Endothelial cell of umbilical vein (primary cell): ENCODE measurements around the gene AOC2. TPM values are rescaled to one million over a fixed set of nuclear protein-coding genes. Genes with fewer than 3 reads are reported as not detected.
"Not testable (repeated sequence)": the region's sequence is repeated elsewhere in the genome, so short reads cannot be mapped to it uniquely, and the experiment has no call there.

Experiments used
- BruUV-seq: library from RNA; stranded (reverse); fragments of 400-500 nt; replicated peaks from 2 replicates; lab custom pipeline; 2021; lab: Mats Ljungman, UMichigan
- CTCF ChIA-PET: fragments of 300-600, 350-600 bp; sonication (Branson Sonifier 250); formaldehyde crosslinking; loops from one replicate; lab custom pipeline; 2021; ENCODE audit warnings: antibody characterized with exemption, inconsistent platforms; lab: Charles Lee
- POLR2A ChIA-PET: fragments of 300-600, 350-600 bp; sonication (Branson Sonifier 250); formaldehyde crosslinking; loops from one replicate; lab custom pipeline; 2021; ENCODE audit warnings: antibody characterized with exemption, inconsistent platforms; lab: Charles Lee
- DNase-seq: peaks from one replicate; pipeline ENCODE4 v3.0.0-alpha.2; 2011; ENCODE audit warnings: low read depth, low spot score
- FAIRE-seq: peaks from 2 replicates; lab custom pipeline; 2011; peaks lifted over from hg19 to GRCh38; lab: Jason Lieb, UNC
- H2AFZ ChIP-seq: 2 replicates; pipeline ENCODE4 v1.6.0; 2012; ENCODE audit warnings: low read depth, low read length, control low read depth, inconsistent platforms
- H3K27ac ChIP-seq: 2 replicates; pipeline ENCODE4 v1.5.1; 2011; ENCODE audit warnings: low read depth, mild to moderate bottlenecking, control low read depth, low read length, moderate library complexity; ENCODE audit not compliant: insufficient read depth
- H3K27me3 ChIP-seq, 2 experiments: 2 replicates each; pipeline versions ENCODE4 v1.6.0 to v1.6.1; 2011; ENCODE audit warnings: low read length in 2 of 2, mixed read lengths in 1 of 2; ENCODE audit not compliant: control insufficient read depth in 2 of 2, insufficient read depth in 2 of 2
- H3K36me3 ChIP-seq, 2 experiments: 2 replicates in 1 of 2; 3 replicates in 1 of 2; pipeline ENCODE4 v1.5.1; 2011; ENCODE audit warnings: low read length in 2 of 2, mild to moderate bottlenecking in 1 of 2, moderate library complexity in 1 of 2; ENCODE audit not compliant: control insufficient read depth in 2 of 2, insufficient read depth in 2 of 2; ENCODE audit errors: extremely low read depth in 1 of 2
- H3K4me1 ChIP-seq: 3 replicates; pipeline ENCODE4 v1.5.1; 2011; ENCODE audit warnings: mild to moderate bottlenecking, low read length; ENCODE audit not compliant: control insufficient read depth, insufficient read depth; ENCODE audit errors: extremely low read depth
- H3K4me2 ChIP-seq: 2 replicates; pipeline ENCODE4 v1.6.1; 2011; ENCODE audit warnings: low read length, control low read depth, mixed read lengths; ENCODE audit not compliant: insufficient read depth
- H3K4me3 ChIP-seq, 3 experiments: fragments of 200-600 bp in 1 of 3; sonication (generic), shearing (Covaris generic) in 1 of 3; replicated peaks in 1 of 3; 2 replicates each; pipeline ENCODE4 v1.5.1; 2011 to 2016; ENCODE audit warnings: control low read depth in 3 of 3, low read length in 3 of 3, mild to moderate bottlenecking in 2 of 3, inconsistent platforms in 1 of 3, low read depth in 1 of 3, moderate library complexity in 1 of 3; ENCODE audit not compliant: insufficient read depth in 1 of 3
- H3K79me2 ChIP-seq: 2 replicates; pipeline ENCODE4 v1.6.0; 2012; ENCODE audit warnings: low read length, inconsistent platforms; ENCODE audit not compliant: control insufficient read depth, insufficient read depth
- H3K9ac ChIP-seq: replicated peaks from 2 replicates; pipeline ENCODE3; 2011; ENCODE audit warnings: low read length, control low read depth; ENCODE audit not compliant: insufficient read depth; ENCODE audit errors: extremely low read depth
- H3K9me1 ChIP-seq: replicated peaks from 3 replicates; pipeline ENCODE4 v1.6.0; 2011; ENCODE audit warnings: mild to moderate bottlenecking, low read length; ENCODE audit not compliant: control insufficient read depth, insufficient read depth; ENCODE audit errors: extremely low read depth
- H3K9me3 ChIP-seq: replicated peaks from 2 replicates; pipeline ENCODE4 v1.5.1; 2012; ENCODE audit warnings: low read length, inconsistent platforms; ENCODE audit not compliant: control insufficient read depth, insufficient read depth
- H4K20me1 ChIP-seq: replicated peaks from 2 replicates; pipeline ENCODE3; 2011; ENCODE audit warnings: mild to moderate bottlenecking, low read length; ENCODE audit not compliant: control insufficient read depth, insufficient read depth; ENCODE audit errors: extremely low read depth
- EZH2 ChIP-seq: IDR thresholded peaks from 2 replicates; pipeline ENCODE4 v1.6.1; 2012; ENCODE audit warnings: borderline replicate concordance, low read depth, mild to moderate bottlenecking, moderate library complexity, low read length, inconsistent platforms; ENCODE audit not compliant: severe bottlenecking
- JUN ChIP-seq: IDR thresholded peaks from 2 replicates; pipeline ENCODE4 v1.6.1; 2011; ENCODE audit warnings: borderline replicate concordance, low read depth; ENCODE audit not compliant: insufficient read length, insufficient read depth
- MYC ChIP-seq: IDR thresholded peaks from one replicate; pipeline ENCODE4 v1.6.1; 2011; ENCODE audit warnings: mild to moderate bottlenecking, low read depth, low read length
- POLR2A ChIP-seq: IDR thresholded peaks from 2 replicates; pipeline ENCODE4 v1.6.1; 2012; ENCODE audit warnings: low read depth, mild to moderate bottlenecking, control low read depth, low read length
- POLR2AphosphoS5 ChIP-seq: IDR thresholded peaks from 2 replicates; pipeline ENCODE4 v1.6.1; 2012; ENCODE audit warnings: low read depth, mild to moderate bottlenecking, control low read depth, low read length, moderate library complexity; ENCODE audit not compliant: insufficient read depth
- dilution Hi-C: fragments of 300-500 bp; cut with MboI; formaldehyde crosslinking; loops from one replicate; pipeline ENCODE4 v1.15.0; 2019; ENCODE audit warnings: low sequenced_read_pairs; ENCODE audit not compliant: extremely low pct_ligation_motif_present
- intact Hi-C: fragments of 100-400 bp; cut with micrococcal nuclease; formaldehyde crosslinking; loops from one replicate; pipeline ENCODE4 v1.10.0; 2022
- polyA plus RNA-seq, 4 experiments: library from polyadenylated mRNA; depleted of rRNA in 3 of 4; stranded (reverse) in 3 of 4; unstranded in 1 of 4; fragments of >200 nt; gene quantifications; 2 replicates each; pipeline versions ENCODE4 v1.2.1 to v1.2.3, GENCODE V29; 2011 to 2012; ENCODE audit warnings: missing spikeins in 1 of 4
- total RNA-seq: library from RNA; stranded (reverse); gene quantifications from 2 replicates; pipeline ENCODE4 v1.2.3, GENCODE V29; 2021

The AOC2 gene
- total and polyA plus RNA-seq, 2 donors (not counting 3 experiments of a cell fraction or from before 2014, with no cell fraction given) = 0.62 to 1.9 TPM

DNA sequence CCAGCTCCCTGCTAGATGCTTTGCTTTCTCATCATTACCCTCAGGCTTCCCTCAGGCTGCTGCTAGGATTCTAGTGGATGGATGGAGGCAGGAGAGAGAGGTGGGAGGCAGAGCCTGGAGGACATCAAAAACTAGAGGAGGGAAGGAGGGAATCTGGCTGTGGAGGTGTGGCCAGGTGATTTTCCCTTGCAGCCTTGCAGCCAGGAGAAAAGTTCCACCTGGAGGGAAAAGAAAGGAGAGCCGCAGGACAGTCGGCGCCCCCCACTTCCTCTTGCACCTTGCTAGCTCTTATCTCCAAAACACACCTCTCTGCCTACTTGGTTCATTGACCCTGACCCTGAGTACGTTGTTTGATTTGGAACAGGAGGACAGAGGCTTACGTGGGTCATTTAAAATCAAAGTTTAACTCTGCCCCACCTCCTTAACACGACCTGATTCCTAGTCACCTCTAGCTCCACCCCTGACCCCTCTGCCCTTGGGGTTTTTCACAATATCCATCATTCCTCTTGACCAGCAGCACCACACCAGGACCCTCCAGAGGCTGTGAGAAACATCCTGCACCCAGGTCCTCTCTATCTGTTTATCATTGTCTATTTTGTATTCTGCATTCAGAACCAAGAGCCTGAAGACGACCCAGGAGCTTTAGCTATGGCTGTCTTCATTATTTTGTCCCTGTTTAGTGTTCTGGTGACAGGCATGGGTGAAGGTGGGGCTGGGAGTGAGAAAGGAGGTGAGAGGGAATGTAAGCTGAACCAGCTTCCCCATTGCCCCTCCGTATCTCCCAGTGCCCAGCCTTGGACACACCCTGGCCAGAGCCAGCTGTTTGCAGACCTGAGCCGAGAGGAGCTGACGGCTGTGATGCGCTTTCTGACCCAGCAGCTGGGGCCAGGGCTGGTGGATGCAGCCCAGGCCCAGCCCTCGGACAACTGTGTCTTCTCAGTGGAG, 22.5 kb downstream of the AOC2 start:
- ChIA-PET CTCF (interaction anchor here (1.2 kb wide), 1 partner anchor 18 kb away, joined by 3 read pairs; no protein-coding TSS in a partner anchor), POLR2A (no interaction called here)
- no peak overlapping the region for H2AFZ ChIP-seq
- H3K36me3 ChIP-seq = no peaks in the 10 kb centered on the region
- no peaks in the 10 kb centered on the region for H3K79me2 ChIP-seq
- no peak overlapping the region for H3K4me3 ChIP-seq
- H3K27me3 ChIP-seq = peaks cover 0 to 4% of the 10 kb centered on the region in 2 experiments
- no peaks in the 10 kb centered on the region for H4K20me1 ChIP-seq
- H3K9ac ChIP-seq = no peak overlapping the region
- no peak overlapping the region for H3K27ac ChIP-seq
- H3K4me1 ChIP-seq = no peaks in the 10 kb centered on the region
- TF ChIP-seq EZH2 = no peak
- TF ChIP-seq POLR2A = no peak
- TF ChIP-seq JUN = no peak
- TF ChIP-seq MYC = no peak
- TF ChIP-seq POLR2AphosphoS5 = no peak
- no peak overlapping the region for H3K4me2 ChIP-seq
- H3K9me1 ChIP-seq = no peaks in the 10 kb centered on the region
- BruUV-seq = no TSS peak
- FAIRE-seq = no peak
- intact Hi-C loops = no loop called here
- dilution Hi-C loops = no loop called here
- no peak for DNase-seq
- no peaks in the 10 kb centered on the region for H3K9me3 ChIP-seq

- H3K27ac ChIP-seq, dilution Hi-C loops, H3K4me3 ChIP-seq, H3K4me1 ChIP-seq, FAIRE-seq, H2AFZ ChIP-seq, BruUV-seq, H3K27me3 ChIP-seq, H3K9me3 ChIP-seq, H3K9ac ChIP-seq, intact Hi-C loops, H4K20me1 ChIP-seq, H3K79me2 ChIP-seq, DNase-seq, H3K4me2 ChIP-seq, H3K9me1 ChIP-seq, H3K36me3 ChIP-seq, POLR2A ChIA-PET: not testable (repeated sequence)
- CTCF ChIA-PET = interaction anchor here (1.2 kb wide), 1 partner anchor 19 kb away, joined by 3 read pairs; no protein-coding TSS in a partner anchor
Measured at GRCh38 chr17:42867694-42868261, 23.4 kb downstream of the AOC2 start.
